Measurements from ENCODE around the gene CYB561. TPM values are rescaled to one million over a fixed set of nuclear protein-coding genes. Genes with fewer than 3 reads are reported as not detected.

Gene CYB561
- total RNA-seq, 4 donors from 2014 or later, result 21.4 to 52.5 (median 35.0) TPM

DNA sequence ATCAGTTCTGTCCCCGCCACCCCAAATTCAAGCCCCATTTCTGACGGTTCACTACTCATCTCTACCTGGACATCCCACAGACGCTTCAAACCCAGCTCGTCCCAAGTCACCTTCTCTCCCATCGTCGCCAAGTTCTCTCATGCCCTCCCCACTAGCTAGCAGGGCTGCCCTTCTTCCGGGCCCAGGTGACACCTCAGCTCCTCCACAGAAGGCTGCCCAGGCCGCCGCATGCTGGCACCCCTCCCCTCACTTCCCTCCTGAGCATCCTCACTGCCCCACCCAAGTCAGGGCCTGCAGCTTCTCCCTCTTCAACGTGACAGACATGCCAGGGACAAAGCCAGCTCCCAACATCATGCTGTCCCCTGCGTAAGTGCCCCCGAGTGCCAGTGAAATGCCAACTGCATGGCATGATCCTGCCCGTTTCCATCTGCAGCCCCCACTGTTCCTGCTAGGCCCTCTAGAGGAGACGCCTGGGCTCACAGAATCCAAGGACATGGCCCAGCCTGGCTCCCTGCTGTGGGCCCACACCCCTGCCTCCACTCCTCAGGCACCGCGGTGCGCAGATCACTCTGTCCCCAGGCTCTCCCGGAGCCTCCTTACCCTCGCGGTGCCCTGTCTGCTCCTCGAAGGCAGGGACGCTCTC is 5.9 kb downstream of the CYB561 start:
- no peak for TF ChIP-seq POLR2A (IDR thresholded peaks at IDR 0.05)
- TF ChIP-seq, protein P1, sequence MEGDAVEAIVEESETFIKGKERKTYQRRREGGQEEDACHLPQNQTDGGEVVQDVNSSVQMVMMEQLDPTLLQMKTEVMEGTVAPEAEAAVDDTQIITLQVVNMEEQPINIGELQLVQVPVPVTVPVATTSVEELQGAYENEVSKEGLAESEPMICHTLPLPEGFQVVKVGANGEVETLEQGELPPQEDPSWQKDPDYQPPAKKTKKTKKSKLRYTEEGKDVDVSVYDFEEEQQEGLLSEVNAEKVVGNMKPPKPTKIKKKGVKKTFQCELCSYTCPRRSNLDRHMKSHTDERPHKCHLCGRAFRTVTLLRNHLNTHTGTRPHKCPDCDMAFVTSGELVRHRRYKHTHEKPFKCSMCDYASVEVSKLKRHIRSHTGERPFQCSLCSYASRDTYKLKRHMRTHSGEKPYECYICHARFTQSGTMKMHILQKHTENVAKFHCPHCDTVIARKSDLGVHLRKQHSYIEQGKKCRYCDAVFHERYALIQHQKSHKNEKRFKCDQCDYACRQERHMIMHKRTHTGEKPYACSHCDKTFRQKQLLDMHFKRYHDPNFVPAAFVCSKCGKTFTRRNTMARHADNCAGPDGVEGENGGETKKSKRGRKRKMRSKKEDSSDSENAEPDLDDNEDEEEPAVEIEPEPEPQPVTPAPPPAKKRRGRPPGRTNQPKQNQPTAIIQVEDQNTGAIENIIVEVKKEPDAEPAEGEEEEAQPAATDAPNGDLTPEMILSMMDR (IDR thresholded peaks at IDR 0.05), result no peak
- no peak for TF ChIP-seq EP300 (IDR thresholded peaks at IDR 0.05)
- H3K27me3 ChIP-seq, result no peaks in the 10 kb centered on the region
- peak overlapping the region in 3 of 4 donors; percentile 64 to 82 (median 75) for H3K27ac ChIP-seq
- no peaks in the 10 kb centered on the region for H3K36me3 ChIP-seq
- H3K9me3 ChIP-seq, result no peaks in the 10 kb centered on the region
- H3K4me3 ChIP-seq, result no peak overlapping the region
- 72 to 73% methylated on average over 22 of the region's 22 CpGs for WGBS, 2 donors
- H3K4me1 ChIP-seq, result peaks cover 0 to 66% (median 31%) of the 10 kb centered on the region in 4 donors
- no peak for DNase-seq (ENCODE audit: low spot score in 2 of 2)

DNA sequence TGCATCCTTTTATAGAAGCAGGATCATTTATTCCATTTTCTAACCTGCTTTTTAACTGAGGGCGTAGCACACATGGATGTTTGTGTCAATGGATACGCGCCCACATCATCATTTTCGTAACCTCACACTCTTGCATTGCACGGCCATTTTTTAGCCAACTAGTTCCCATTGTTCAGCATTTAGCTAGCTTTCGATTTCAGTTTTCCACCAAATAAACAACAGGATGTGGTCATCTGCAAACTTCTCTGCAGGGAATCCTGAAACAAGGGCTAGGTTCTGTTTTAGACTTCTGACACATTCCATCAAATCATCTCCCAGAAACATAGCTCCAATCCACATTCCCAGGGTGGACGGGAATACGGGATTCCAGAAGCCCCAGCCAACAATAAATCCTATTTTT is 6.4 kb downstream of the CYB561 start:
- no peak overlapping the region for H3K4me3 ChIP-seq
- peak overlapping the region in 3 of 4 donors; percentile 64 to 82 (median 75) for H3K27ac ChIP-seq
- H3K36me3 ChIP-seq, result no peaks in the 10 kb centered on the region
- 30 to 38% methylated on average over 8 of the region's 8 CpGs for WGBS, 2 donors
- no peaks in the 10 kb centered on the region for H3K27me3 ChIP-seq
- peak in 1 of 2 donors; percentile 42 for TF ChIP-seq EP300 (IDR thresholded peaks at IDR 0.05)
- no peak for TF ChIP-seq POLR2A (IDR thresholded peaks at IDR 0.05)
- TF ChIP-seq, protein P1 (IDR thresholded peaks at IDR 0.05), result no peak
- H3K4me1 ChIP-seq, result peaks cover 0 to 67% (median 34%) of the 10 kb centered on the region in 4 donors
- DNase-seq (ENCODE audit: low spot score in 2 of 2), result peak in 1 of 2 donors; percentile 49
- H3K9me3 ChIP-seq, result no peaks in the 10 kb centered on the region

DNA sequence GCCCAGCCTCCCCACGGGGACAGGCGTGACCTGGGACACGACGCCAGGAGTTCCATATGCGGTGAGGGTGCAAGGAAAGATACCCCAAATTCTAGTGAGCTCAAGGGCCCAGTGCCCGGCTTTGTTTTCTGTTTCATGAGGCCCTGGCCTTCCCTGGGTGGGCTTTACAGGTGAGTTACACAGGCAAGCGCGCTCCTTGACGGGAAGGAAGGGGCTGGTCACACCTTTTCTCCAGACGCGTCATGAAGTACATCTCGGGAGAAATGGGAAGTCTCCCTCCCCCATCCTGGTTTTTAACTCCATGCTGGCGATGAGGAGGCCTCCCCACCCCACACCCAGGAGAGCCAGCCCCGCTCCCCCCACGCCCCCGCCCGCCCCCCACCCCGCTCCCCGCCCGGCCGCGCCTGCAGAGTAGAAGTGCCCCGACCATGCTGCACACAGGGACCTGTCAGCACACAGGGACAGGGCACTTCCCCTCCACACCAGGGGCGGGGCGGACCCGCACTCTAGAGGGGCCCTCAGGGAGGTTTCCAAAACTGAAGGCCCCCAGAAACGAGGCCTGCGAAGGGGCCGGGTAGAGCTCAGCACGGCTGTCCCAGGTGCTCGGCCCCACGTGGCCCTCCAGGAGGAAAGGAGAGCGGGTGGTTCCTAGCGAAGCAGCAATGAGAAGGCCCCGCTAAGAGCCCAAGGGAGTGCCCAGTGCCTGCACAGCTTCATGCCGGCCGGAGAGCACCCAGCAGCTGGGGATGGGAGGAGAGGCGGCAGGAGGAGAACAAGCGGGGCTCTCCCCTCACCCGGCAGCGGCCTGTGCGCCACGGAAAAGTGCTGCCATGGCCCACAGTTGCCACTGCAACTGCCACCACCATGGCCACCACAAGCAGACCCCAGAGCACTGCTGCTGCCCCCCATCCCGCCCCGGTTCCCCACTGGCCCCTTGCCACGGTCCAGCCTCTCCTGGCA is 7.7 kb downstream of the CYB561 start:
- peaks cover 0 to 80% (median 47%) of the 10 kb centered on the region in 4 donors for H3K4me1 ChIP-seq
- DNase-seq (ENCODE audit: low spot score in 2 of 2), result no peak
- peak overlapping the region in 3 of 4 donors; percentile 64 to 82 (median 75) for H3K27ac ChIP-seq
- no peaks in the 10 kb centered on the region for H3K9me3 ChIP-seq
- H3K4me3 ChIP-seq, result no peak overlapping the region
- no peaks in the 10 kb centered on the region for H3K27me3 ChIP-seq
- 52 to 56% methylated on average over 26 to 30 of the region's 46 CpGs for WGBS, 2 donors
- TF ChIP-seq, protein P1 (IDR thresholded peaks at IDR 0.05), result no peak
- TF ChIP-seq POLR2A (IDR thresholded peaks at IDR 0.05) (no peak), EP300 (IDR thresholded peaks at IDR 0.05) (no peak)
- H3K36me3 ChIP-seq, result no peaks in the 10 kb centered on the region

DNA sequence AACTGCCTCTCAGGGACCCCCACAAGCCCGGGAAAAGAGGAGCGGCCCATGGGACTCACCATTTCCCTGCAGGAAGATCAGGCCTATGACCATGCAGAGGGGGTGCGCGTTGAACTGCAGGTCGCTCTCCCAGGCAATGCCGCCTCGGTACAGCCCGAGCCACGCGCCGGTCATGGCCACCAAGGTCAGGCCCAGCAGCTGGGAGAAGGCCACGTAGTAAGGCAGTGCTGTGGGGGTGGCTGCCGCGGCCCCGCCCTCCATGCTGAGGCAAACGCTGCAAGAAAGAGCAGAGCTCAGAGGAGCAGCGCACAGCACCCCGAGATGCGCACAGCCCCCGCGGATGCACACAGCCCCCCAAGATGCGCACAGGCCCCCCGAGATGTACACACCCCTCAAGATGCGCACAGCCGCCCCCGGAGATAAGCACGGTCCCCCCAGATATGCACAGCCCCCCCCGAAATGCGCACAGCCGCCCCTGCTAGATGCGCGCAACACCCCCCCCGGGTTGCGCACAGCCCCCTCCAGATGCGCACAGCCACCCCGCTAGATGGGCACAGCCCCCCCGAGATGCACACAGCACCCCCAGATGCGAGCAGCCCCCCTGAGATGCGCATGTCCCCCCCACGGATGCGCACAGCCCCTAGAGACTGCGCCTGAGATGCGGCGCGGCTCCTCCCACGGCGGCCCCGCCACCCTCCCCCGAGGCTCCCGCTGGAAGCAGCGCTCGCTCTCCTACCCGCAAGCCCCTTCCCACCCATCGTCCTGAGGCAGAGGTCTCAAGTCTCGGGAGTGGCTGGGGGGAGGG is 8.6 kb downstream of the CYB561 start:
- DNase-seq (ENCODE audit: low spot score in 2 of 2), result peak in 1 of 2 donors; percentile 41
- TF ChIP-seq, protein P1 (IDR thresholded peaks at IDR 0.05), result no peak
- H3K27ac ChIP-seq, result peak overlapping the region in 2 of 4 donors; percentile 6 to 50
- WGBS, 2 donors, result 43 to 45% methylated on average over 17 to 23 of the region's 55 CpGs
- no peaks in the 10 kb centered on the region for H3K36me3 ChIP-seq
- no peaks in the 10 kb centered on the region for H3K9me3 ChIP-seq
- no peak overlapping the region for H3K4me3 ChIP-seq
- peaks cover 0 to 89% (median 54%) of the 10 kb centered on the region in 4 donors for H3K4me1 ChIP-seq
- no peaks in the 10 kb centered on the region for H3K27me3 ChIP-seq

Data from tibial nerve (tissue), 4 donors.